Measurements from ENCODE around the gene CYRIA.

GRCh38 chr2:16641509-16641908 lies 24.1 kb downstream of the CYRIA start:
- no peak for TF ChIP-seq CTCF (IDR thresholded peaks at IDR 0.05)
- no peak for TF ChIP-seq POLR2A (IDR thresholded peaks at IDR 0.05)
